Upper lobe of right lung (tissue), 1 donor: ENCODE measurements around the gene SH3D21. TPM values are rescaled to one million over a fixed set of nuclear protein-coding genes. Genes with fewer than 3 reads are reported as not detected.
A peak's percentile ranks its signal among the peaks of the same experiment; 100 is the strongest.

Experiments used
- ATAC-seq: fragments of 200-7000 bp; cut with Tn5 transposase; one replicate; pipeline ENCODE4 v1.9.1; 2020; ENCODE audit warnings: mild to moderate bottlenecking, moderate library complexity
- DNase-seq: peaks from one replicate; pipeline ENCODE4 v3.0.0-alpha.2; 2020
- H3K27ac ChIP-seq: fragments of 200-600 bp; one replicate; pipeline ENCODE4 v1.8.0; 2022
- H3K27me3 ChIP-seq: fragments of 200-600 bp; one replicate; pipeline ENCODE4 v1.8.0; 2022; ENCODE audit warnings: mild to moderate bottlenecking
- H3K36me3 ChIP-seq: fragments of 200-600 bp; one replicate; pipeline ENCODE4 v1.8.0; 2022
- H3K4me1 ChIP-seq: fragments of 200-600 bp; one replicate; pipeline ENCODE4 v1.8.0; 2022
- H3K4me3 ChIP-seq: fragments of 200-600 bp; one replicate; pipeline ENCODE4 v1.8.0; 2022; ENCODE audit warnings: mild to moderate bottlenecking
- H3K9me3 ChIP-seq: fragments of 200-600 bp; one replicate; pipeline ENCODE4 v1.8.0; 2022
- intact Hi-C: fragments of 100-400 bp; cut with DNase I; formaldehyde crosslinking; loops from one replicate; pipeline ENCODE4 v1.11.0; 2022
- total RNA-seq: library from RNA; stranded (reverse); fragmentation: NEBNext Ultra II Directional; extraction: Animal tissue kit (Norgen Biotek cat#: 25700); gene quantifications from one replicate; pipeline ENCODE4 v1.2.1, GENCODE V29; 2021
- TF ChIP-seq, protein P1 (sequence below): fragments of 200-600 bp; IDR thresholded peaks from one replicate; pipeline ENCODE4 v1.8.0; 2022; ENCODE audit warnings: antibody characterized with exemption
- donor health status: DM: no; HTN: yes; CAD: no; lungs with severe emphysema.

Gene SH3D21
- total RNA-seq, 1 donor from 2014 or later, result 10.2 TPM

DNA sequence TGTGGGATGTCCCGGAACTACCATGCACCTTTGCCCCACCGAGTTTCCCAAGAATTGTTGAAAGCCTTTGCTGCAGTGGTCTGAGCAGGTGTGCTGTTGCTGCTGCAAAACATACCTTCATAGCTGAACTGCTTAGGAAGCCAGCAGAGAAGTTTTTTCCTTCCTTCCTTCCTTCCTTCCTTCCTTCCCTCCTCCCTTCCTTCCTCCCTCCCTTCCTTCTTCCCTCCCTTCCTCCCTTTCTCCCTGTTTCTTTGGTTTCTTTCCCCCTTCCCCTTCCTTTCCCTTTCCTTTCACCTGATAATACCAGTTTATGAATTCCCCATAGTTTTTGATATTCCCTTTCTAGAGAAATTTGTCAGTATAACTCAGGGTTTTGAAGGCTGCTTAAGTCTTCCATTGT is 10.8 kb upstream of the SH3D21 start:
- intact Hi-C loops, result no loop called here
- H3K36me3 ChIP-seq, result peaks cover 93% of the 10 kb centered on the region
- no peak overlapping the region for H3K27ac ChIP-seq
- DNase-seq (no peak), ATAC-seq (no peak)
- H3K4me1 ChIP-seq, result peaks cover 7% of the 10 kb centered on the region
- H3K27me3 ChIP-seq, result no peaks in the 10 kb centered on the region
- TF ChIP-seq, protein P1, sequence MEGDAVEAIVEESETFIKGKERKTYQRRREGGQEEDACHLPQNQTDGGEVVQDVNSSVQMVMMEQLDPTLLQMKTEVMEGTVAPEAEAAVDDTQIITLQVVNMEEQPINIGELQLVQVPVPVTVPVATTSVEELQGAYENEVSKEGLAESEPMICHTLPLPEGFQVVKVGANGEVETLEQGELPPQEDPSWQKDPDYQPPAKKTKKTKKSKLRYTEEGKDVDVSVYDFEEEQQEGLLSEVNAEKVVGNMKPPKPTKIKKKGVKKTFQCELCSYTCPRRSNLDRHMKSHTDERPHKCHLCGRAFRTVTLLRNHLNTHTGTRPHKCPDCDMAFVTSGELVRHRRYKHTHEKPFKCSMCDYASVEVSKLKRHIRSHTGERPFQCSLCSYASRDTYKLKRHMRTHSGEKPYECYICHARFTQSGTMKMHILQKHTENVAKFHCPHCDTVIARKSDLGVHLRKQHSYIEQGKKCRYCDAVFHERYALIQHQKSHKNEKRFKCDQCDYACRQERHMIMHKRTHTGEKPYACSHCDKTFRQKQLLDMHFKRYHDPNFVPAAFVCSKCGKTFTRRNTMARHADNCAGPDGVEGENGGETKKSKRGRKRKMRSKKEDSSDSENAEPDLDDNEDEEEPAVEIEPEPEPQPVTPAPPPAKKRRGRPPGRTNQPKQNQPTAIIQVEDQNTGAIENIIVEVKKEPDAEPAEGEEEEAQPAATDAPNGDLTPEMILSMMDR, result no peak
- H3K9me3 ChIP-seq, result no peaks in the 10 kb centered on the region
- no peak overlapping the region for H3K4me3 ChIP-seq

GRCh38 chr1:36297062-36297461 is 9.1 kb upstream of the SH3D21 start:
- Histone ChIP-seq H3K4me3 (no peak overlapping the region), H3K27ac (no peak overlapping the region), H3K36me3 (peaks cover 93% of the 10 kb centered on the region), H3K27me3 (no peaks in the 10 kb centered on the region), H3K4me1 (peaks cover 4% of the 10 kb centered on the region), H3K9me3 (no peaks in the 10 kb centered on the region)
- TF ChIP-seq, protein P1, result no peak
- no peak for ATAC-seq
- DNase-seq, result no peak
- intact Hi-C loops, result no loop called here

GRCh38 chr1:36298640-36299039 is 7.5 kb upstream of the SH3D21 start:
- H3K4me1 ChIP-seq, result peaks cover 4% of the 10 kb centered on the region
- H3K27ac ChIP-seq, result no peak overlapping the region
- H3K27me3 ChIP-seq, result no peaks in the 10 kb centered on the region
- ATAC-seq (no peak), DNase-seq (no peak)
- intact Hi-C loops, result no loop called here
- H3K36me3 ChIP-seq, result peaks cover 93% of the 10 kb centered on the region
- no peak overlapping the region for H3K4me3 ChIP-seq
- TF ChIP-seq, protein P1, result no peak
- no peaks in the 10 kb centered on the region for H3K9me3 ChIP-seq

GRCh38 chr1:36300526-36300925 is 5.6 kb upstream of the SH3D21 start:
- ATAC-seq (peak; percentile 36), DNase-seq (no peak)
- peaks cover 7% of the 10 kb centered on the region for H3K4me1 ChIP-seq
- no peak overlapping the region for H3K4me3 ChIP-seq
- no peaks in the 10 kb centered on the region for H3K27me3 ChIP-seq
- intact Hi-C loops, result no loop called here
- TF ChIP-seq, protein P1, result no peak
- H3K9me3 ChIP-seq, result no peaks in the 10 kb centered on the region
- peaks cover 89% of the 10 kb centered on the region for H3K36me3 ChIP-seq
- H3K27ac ChIP-seq, result peak overlapping the region; percentile 63

- intact Hi-C loops, result no loop called here
- Histone ChIP-seq H3K9me3 (no peaks in the 10 kb centered on the region), H3K4me1 (peaks cover 14% of the 10 kb centered on the region), H3K4me3 (no peak overlapping the region), H3K36me3 (peaks cover 84% of the 10 kb centered on the region), H3K27me3 (no peaks in the 10 kb centered on the region), H3K27ac (no peak overlapping the region)
- DNase-seq (no peak), ATAC-seq (no peak)
- TF ChIP-seq, protein P1, result no peak
These were observed 4.9 kb upstream of the SH3D21 start for GRCh38 chr1:36301220-36301619.

- intact Hi-C loops, result no loop called here
- Histone ChIP-seq H3K27me3 (no peaks in the 10 kb centered on the region), H3K27ac (no peak overlapping the region), H3K9me3 (no peaks in the 10 kb centered on the region), H3K36me3 (peaks cover 63% of the 10 kb centered on the region), H3K4me1 (peaks cover 21% of the 10 kb centered on the region), H3K4me3 (no peak overlapping the region)
- TF ChIP-seq, protein P1, result no peak
- no peak for DNase-seq
- ATAC-seq, result no peak
These were observed 2.9 kb upstream of the SH3D21 start for GRCh38 chr1:36303244-36303643.
